GM06990 (cell line): Measurements from ENCODE around the gene UBE2K.

ENCODE experiments used
- DNase-seq: peaks from one replicate; pipeline ENCODE4 v3.0.0-alpha.2; 2011; ENCODE audit not compliant: insufficient read length; ENCODE audit errors: extremely low read depth
- H3K27me3 ChIP-seq: replicated peaks from 2 replicates; pipeline ENCODE4 v1.6.0; 2011; ENCODE audit warnings: low read length; ENCODE audit not compliant: control insufficient read depth, insufficient read depth
- H3K36me3 ChIP-seq: 2 replicates; pipeline ENCODE4 v1.5.1; 2011; ENCODE audit warnings: low read length; ENCODE audit not compliant: control insufficient read depth, insufficient read depth
- H3K4me3 ChIP-seq: replicated peaks from 2 replicates; pipeline ENCODE4 v1.5.1; 2011; ENCODE audit warnings: low read depth, mild to moderate bottlenecking, control low read depth, low read length
- CTCF ChIP-seq: IDR thresholded peaks from 2 replicates; pipeline ENCODE4 v1.5.1; 2011; ENCODE audit warnings: low read length, control low read depth, mild to moderate bottlenecking, inconsistent platforms; ENCODE audit not compliant: insufficient read depth, poor library complexity, severe bottlenecking

Gene UBE2K

GRCh38 chr4:39745920-39746319 is 48.0 kb downstream of the UBE2K start:
- TF ChIP-seq CTCF, result no peak
- DNase-seq, result no peak

GRCh38 chr4:39750216-39750615 is 52.3 kb downstream of the UBE2K start:
- Histone ChIP-seq H3K36me3 (peaks cover 3% of the 10 kb centered on the region), H3K4me3 (no peak overlapping the region), H3K27me3 (no peaks in the 10 kb centered on the region)
- no peak for TF ChIP-seq CTCF
- no peak for DNase-seq

More at GRCh38 chr4:39745920-39746319, 48.0 kb downstream of the UBE2K start:
- peaks cover 1% of the 10 kb centered on the region; the same call in 1 of the 2 replicates for H3K36me3 ChIP-seq
- H3K4me3 ChIP-seq, result no peak overlapping the region
- H3K27me3 ChIP-seq, result no peaks in the 10 kb centered on the region

- TF ChIP-seq CTCF, result no peak
- H3K27me3 ChIP-seq, result no peaks in the 10 kb centered on the region
- H3K36me3 ChIP-seq, result peaks cover 3% of the 10 kb centered on the region
- no peak for DNase-seq
- H3K4me3 ChIP-seq, result no peak overlapping the region
Observed at GRCh38 chr4:39754309-39754708, 56.4 kb downstream of the UBE2K start.

- Histone ChIP-seq H3K27me3 (no peaks in the 10 kb centered on the region), H3K36me3 (peaks cover 5% of the 10 kb centered on the region), H3K4me3 (no peak overlapping the region)
- no peak for DNase-seq
- TF ChIP-seq CTCF, result no peak
Observed at GRCh38 chr4:39756159-39756558, 58.2 kb downstream of the UBE2K start.

GRCh38 chr4:39758176-39758575 is 60.2 kb downstream of the UBE2K start:
- no peaks in the 10 kb centered on the region for H3K27me3 ChIP-seq
- DNase-seq, result no peak
- H3K36me3 ChIP-seq, result peaks cover 6% of the 10 kb centered on the region
- no peak overlapping the region for H3K4me3 ChIP-seq
- no peak for TF ChIP-seq CTCF

GRCh38 chr4:39759569-39759968 is 61.6 kb downstream of the UBE2K start:
- no peak for DNase-seq
- H3K27me3 ChIP-seq, result no peaks in the 10 kb centered on the region
- H3K36me3 ChIP-seq, result peaks cover 6% of the 10 kb centered on the region
- no peak overlapping the region for H3K4me3 ChIP-seq
- TF ChIP-seq CTCF, result no peak
